Endothelial cell of umbilical vein (primary cell): ENCODE data around the gene CXADR. TPM values are rescaled to one million over a fixed set of nuclear protein-coding genes. Genes with fewer than 3 reads are reported as not detected.

ENCODE experiments used
- BruUV-seq: library from RNA; stranded (reverse); fragments of 400-500 nt; replicated peaks from 2 replicates; lab custom pipeline; 2021; lab: Mats Ljungman, UMichigan
- CTCF ChIA-PET: fragments of 300-600, 350-600 bp; sonication (Branson Sonifier 250); formaldehyde crosslinking; loops from one replicate; lab custom pipeline; 2021; ENCODE audit warnings: antibody characterized with exemption, inconsistent platforms; lab: Charles Lee
- POLR2A ChIA-PET: fragments of 300-600, 350-600 bp; sonication (Branson Sonifier 250); formaldehyde crosslinking; loops from one replicate; lab custom pipeline; 2021; ENCODE audit warnings: antibody characterized with exemption, inconsistent platforms; lab: Charles Lee
- DNase-seq: peaks from one replicate; pipeline ENCODE4 v3.0.0-alpha.2; 2011; ENCODE audit warnings: low read depth, low spot score
- FAIRE-seq: peaks from 2 replicates; lab custom pipeline; 2011; peaks lifted over from hg19 to GRCh38; lab: Jason Lieb, UNC
- H2AFZ ChIP-seq: 2 replicates; pipeline ENCODE4 v1.6.0; 2012; ENCODE audit warnings: low read depth, low read length, control low read depth, inconsistent platforms
- H3K27ac ChIP-seq: 2 replicates; pipeline ENCODE4 v1.5.1; 2011; ENCODE audit warnings: low read depth, mild to moderate bottlenecking, control low read depth, low read length, moderate library complexity; ENCODE audit not compliant: insufficient read depth
- H3K27me3 ChIP-seq, 2 experiments: 2 replicates each; pipeline versions ENCODE4 v1.6.0 to v1.6.1; 2011; ENCODE audit warnings: low read length in 2 of 2, mixed read lengths in 1 of 2; ENCODE audit not compliant: control insufficient read depth in 2 of 2, insufficient read depth in 2 of 2
- H3K36me3 ChIP-seq, 2 experiments: 2 replicates in 1 of 2; 3 replicates in 1 of 2; pipeline ENCODE4 v1.5.1; 2011; ENCODE audit warnings: low read length in 2 of 2, mild to moderate bottlenecking in 1 of 2, moderate library complexity in 1 of 2; ENCODE audit not compliant: control insufficient read depth in 2 of 2, insufficient read depth in 2 of 2; ENCODE audit errors: extremely low read depth in 1 of 2
- H3K4me1 ChIP-seq: 3 replicates; pipeline ENCODE4 v1.5.1; 2011; ENCODE audit warnings: mild to moderate bottlenecking, low read length; ENCODE audit not compliant: control insufficient read depth, insufficient read depth; ENCODE audit errors: extremely low read depth
- H3K4me2 ChIP-seq: 2 replicates; pipeline ENCODE4 v1.6.1; 2011; ENCODE audit warnings: low read length, control low read depth, mixed read lengths; ENCODE audit not compliant: insufficient read depth
- H3K4me3 ChIP-seq, 3 experiments: fragments of 200-600 bp in 1 of 3; sonication (generic), shearing (Covaris generic) in 1 of 3; replicated peaks in 1 of 3; 2 replicates each; pipeline ENCODE4 v1.5.1; 2011 to 2016; ENCODE audit warnings: control low read depth in 3 of 3, low read length in 3 of 3, mild to moderate bottlenecking in 2 of 3, inconsistent platforms in 1 of 3, low read depth in 1 of 3, moderate library complexity in 1 of 3; ENCODE audit not compliant: insufficient read depth in 1 of 3
- H3K79me2 ChIP-seq: 2 replicates; pipeline ENCODE4 v1.6.0; 2012; ENCODE audit warnings: low read length, inconsistent platforms; ENCODE audit not compliant: control insufficient read depth, insufficient read depth
- H3K9ac ChIP-seq: replicated peaks from 2 replicates; pipeline ENCODE3; 2011; ENCODE audit warnings: low read length, control low read depth; ENCODE audit not compliant: insufficient read depth; ENCODE audit errors: extremely low read depth
- H3K9me1 ChIP-seq: replicated peaks from 3 replicates; pipeline ENCODE4 v1.6.0; 2011; ENCODE audit warnings: mild to moderate bottlenecking, low read length; ENCODE audit not compliant: control insufficient read depth, insufficient read depth; ENCODE audit errors: extremely low read depth
- H3K9me3 ChIP-seq: replicated peaks from 2 replicates; pipeline ENCODE4 v1.5.1; 2012; ENCODE audit warnings: low read length, inconsistent platforms; ENCODE audit not compliant: control insufficient read depth, insufficient read depth
- H4K20me1 ChIP-seq: replicated peaks from 2 replicates; pipeline ENCODE3; 2011; ENCODE audit warnings: mild to moderate bottlenecking, low read length; ENCODE audit not compliant: control insufficient read depth, insufficient read depth; ENCODE audit errors: extremely low read depth
- GATA2 ChIP-seq: IDR thresholded peaks from 2 replicates; pipeline ENCODE4 v1.7.0; 2011; ENCODE audit warnings: low read depth, mild to moderate bottlenecking, moderate library complexity, mixed read lengths, low read length; ENCODE audit not compliant: insufficient read length, insufficient read depth
- JUN ChIP-seq: IDR thresholded peaks from 2 replicates; pipeline ENCODE4 v1.6.1; 2011; ENCODE audit warnings: borderline replicate concordance, low read depth; ENCODE audit not compliant: insufficient read length, insufficient read depth
- MYC ChIP-seq: IDR thresholded peaks from one replicate; pipeline ENCODE4 v1.6.1; 2011; ENCODE audit warnings: mild to moderate bottlenecking, low read depth, low read length
- POLR2AphosphoS5 ChIP-seq: IDR thresholded peaks from 2 replicates; pipeline ENCODE4 v1.6.1; 2012; ENCODE audit warnings: low read depth, mild to moderate bottlenecking, control low read depth, low read length, moderate library complexity; ENCODE audit not compliant: insufficient read depth
- dilution Hi-C: fragments of 300-500 bp; cut with MboI; formaldehyde crosslinking; loops from one replicate; pipeline ENCODE4 v1.15.0; 2019; ENCODE audit warnings: low sequenced_read_pairs; ENCODE audit not compliant: extremely low pct_ligation_motif_present
- intact Hi-C: fragments of 100-400 bp; cut with micrococcal nuclease; formaldehyde crosslinking; loops from one replicate; pipeline ENCODE4 v1.10.0; 2022
- polyA plus RNA-seq, 4 experiments: library from polyadenylated mRNA; depleted of rRNA in 3 of 4; stranded (reverse) in 3 of 4; unstranded in 1 of 4; fragments of >200 nt; gene quantifications; 2 replicates each; pipeline versions ENCODE4 v1.2.1 to v1.2.3, GENCODE V29; 2011 to 2012; ENCODE audit warnings: missing spikeins in 1 of 4
- total RNA-seq: library from RNA; stranded (reverse); gene quantifications from 2 replicates; pipeline ENCODE4 v1.2.3, GENCODE V29; 2021
- TF ChIP-seq, protein P1 (sequence below): IDR thresholded peaks from 2 replicates; pipeline ENCODE4 v1.6.1; 2011; ENCODE audit not compliant: insufficient read depth, insufficient read length

CXADR gene
- total and polyA plus RNA-seq, 2 donors (not counting 3 experiments of a cell fraction or from before 2014, with no cell fraction given) = 3.2 to 12.2 TPM

GRCh38 chr21:17539323-17539722 lies 26.5 kb downstream of the CXADR start:
- Histone ChIP-seq H3K9me1 (no peaks in the 10 kb centered on the region), H3K79me2 (no peaks in the 10 kb centered on the region), H3K36me3 (no peaks in the 10 kb centered on the region), H3K4me3 (no peak overlapping the region), H3K4me2 (no peak overlapping the region), H3K4me1 (peaks cover 27% of the 10 kb centered on the region), H2AFZ (no peak overlapping the region), H3K27me3 (peaks cover 0 to 2% of the 10 kb centered on the region in 2 experiments), H4K20me1 (no peaks in the 10 kb centered on the region), H3K9ac (no peak overlapping the region), H3K9me3 (no peaks in the 10 kb centered on the region), H3K27ac (no peak overlapping the region)
- no TSS peak for BruUV-seq
- ChIA-PET POLR2A (no interaction called here), CTCF (interaction anchor here (1.3 to 1.6 kb wide), 3 partner anchors 12 to 46 kb away, joined by 4 to 8 read pairs (median 8); no protein-coding TSS in a partner anchor)
- TF ChIP-seq GATA2 = no peak
- no peak for DNase-seq
- dilution Hi-C loops (no loop called here), intact Hi-C loops (no loop called here)
- no peak for FAIRE-seq

DNA sequence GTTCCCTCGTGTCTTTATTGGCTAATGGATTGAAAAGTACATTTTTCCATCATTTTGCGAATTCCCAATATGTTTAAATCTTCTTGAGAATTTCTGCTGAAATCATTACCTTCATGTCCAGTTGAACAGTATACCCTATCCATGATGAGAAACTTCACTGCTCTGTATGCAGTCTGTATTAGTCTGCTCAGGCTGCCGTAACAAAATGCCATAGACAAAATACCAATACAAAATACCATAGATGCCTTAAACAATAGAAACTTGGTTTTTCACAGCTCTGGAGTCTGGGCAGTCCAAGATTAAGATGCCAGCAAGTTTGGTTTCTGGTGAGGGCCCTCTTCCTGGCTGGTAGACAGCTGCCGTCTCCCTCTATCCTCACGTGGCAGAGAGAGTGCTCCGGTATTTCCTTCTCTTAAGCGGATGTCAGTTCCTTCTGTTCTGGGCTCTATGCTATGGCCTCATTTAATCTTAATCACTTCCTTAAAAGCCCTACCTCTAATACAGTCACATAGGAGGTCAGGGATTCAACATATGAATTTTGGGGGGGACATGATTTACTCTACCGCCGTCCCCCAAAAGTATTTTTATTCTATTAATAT lies 27.0 kb downstream of the CXADR start:
- no peak for FAIRE-seq
- peak overlapping the region; percentile 50 for H2AFZ ChIP-seq
- TF ChIP-seq POLR2AphosphoS5 = no peak
- TF ChIP-seq GATA2 = no peak
- TF ChIP-seq JUN = no peak
- TF ChIP-seq, protein P1, sequence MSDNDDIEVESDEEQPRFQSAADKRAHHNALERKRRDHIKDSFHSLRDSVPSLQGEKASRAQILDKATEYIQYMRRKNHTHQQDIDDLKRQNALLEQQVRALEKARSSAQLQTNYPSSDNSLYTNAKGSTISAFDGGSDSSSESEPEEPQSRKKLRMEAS = no peak
- no peak for TF ChIP-seq MYC
- ChIA-PET POLR2A (no interaction called here), CTCF (interaction anchor here (1.3 to 1.6 kb wide), 3 partner anchors 13 to 46 kb away, joined by 4 to 8 read pairs (median 8); no protein-coding TSS in a partner anchor)
- no peaks in the 10 kb centered on the region for H4K20me1 ChIP-seq
- no peaks in the 10 kb centered on the region for H3K36me3 ChIP-seq
- no peak overlapping the region for H3K9ac ChIP-seq
- H3K27ac ChIP-seq = no peak overlapping the region
- no peaks in the 10 kb centered on the region for H3K9me3 ChIP-seq
- no TSS peak for BruUV-seq
- peaks cover 27% of the 10 kb centered on the region for H3K4me1 ChIP-seq
- dilution Hi-C loops (no loop called here), intact Hi-C loops (no loop called here)
- no peak overlapping the region for H3K4me3 ChIP-seq
- H3K79me2 ChIP-seq = no peaks in the 10 kb centered on the region
- no peak overlapping the region for H3K4me2 ChIP-seq
- peaks cover 0 to 2% of the 10 kb centered on the region in 2 experiments for H3K27me3 ChIP-seq
- no peaks in the 10 kb centered on the region for H3K9me1 ChIP-seq
- no peak for DNase-seq
